Heart right ventricle (tissue), 16 donors: ENCODE results near the gene PEMT. TPM values are rescaled to one million over a fixed set of nuclear protein-coding genes. Genes with fewer than 3 reads are reported as not detected.

Experiments used
- ATAC-seq, 8 donors: fragments of 200-7000 bp; cut with Tn5 transposase; one replicate each; pipeline ENCODE4 v1.9.1; 2020; ENCODE audit warnings: mild to moderate bottlenecking in 8 of 8, moderate library complexity in 8 of 8, moderate number of reproducible peaks in 1 of 8
- DNase-seq, 2 donors: peaks; one replicate each; pipeline ENCODE4 v3.0.0-alpha.2; 2020
- H3K27ac ChIP-seq, 10 donors: fragments of 200-600 bp; sonication (generic) in 2 of 10; one replicate each; pipeline versions ENCODE4 v1.5.0 to v1.8.0; 2020 to 2022; ENCODE audit warnings: mild to moderate bottlenecking in 3 of 10
- H3K27me3 ChIP-seq, 7 donors: fragments of 200-600 bp; one replicate each; pipeline ENCODE4 v1.8.0; 2021 to 2022; ENCODE audit warnings: mild to moderate bottlenecking in 2 of 7
- H3K36me3 ChIP-seq, 9 donors: fragments of 200-600 bp; sonication (generic) in 1 of 9; one replicate each; pipeline versions ENCODE4 v1.5.0 to v1.8.0; 2020 to 2022; ENCODE audit warnings: mild to moderate bottlenecking in 2 of 9
- H3K4me1 ChIP-seq, 9 donors: fragments of 200-600 bp; sonication (generic) in 1 of 9; one replicate each; pipeline versions ENCODE4 v1.5.0 to v1.8.0; 2020 to 2022; ENCODE audit warnings: mild to moderate bottlenecking in 4 of 9
- H3K4me3 ChIP-seq, 10 donors: fragments of 200-600 bp; sonication (generic) in 2 of 10; one replicate each; pipeline versions ENCODE4 v1.5.0 to v1.8.0; 2020 to 2022; ENCODE audit warnings: mild to moderate bottlenecking in 7 of 10, moderate library complexity in 2 of 10
- H3K9me3 ChIP-seq, 11 donors: fragments of 200-600 bp in 10 of 11; sonication (generic) in 2 of 11; one replicate each; pipeline versions ENCODE4 v1.5.0 to v1.8.0; 2013 to 2022; ENCODE audit warnings: mild to moderate bottlenecking in 2 of 11, control low read depth in 1 of 11, moderate library complexity in 1 of 11
- CTCF ChIP-seq, 9 donors: fragments of 200-600 bp; sonication (generic) in 2 of 9; IDR thresholded peaks; one replicate each; pipeline versions ENCODE4 v1.5.0 to v1.8.0; 2021 to 2022; ENCODE audit warnings: antibody characterized with exemption in 9 of 9, mild to moderate bottlenecking in 5 of 9, moderate library complexity in 1 of 9
- WGBS, 2 donors: extraction: QIAGEN DNeasy Blood & Tissue Kit; methylation state at CpG; one replicate each; pipeline ENCODE4 v1.1.7; 2013; ENCODE audit warnings: inconsistent platforms in 1 of 2; 5-methylcytosine and 5-hydroxymethylcytosine counted together
- intact Hi-C, 10 donors: fragments of 100-400 bp; cut with DNase I; formaldehyde crosslinking; loops; one replicate each; pipeline versions ENCODE4 v1.11.1 to v1.14.2; 2022
- polyA plus RNA-seq, 2 donors: library from polyadenylated mRNA; stranded (reverse); fragments of 200-250 nt; gene quantifications; one replicate each; pipeline ENCODE4 v1.2.3, GENCODE V29; 2013
- total RNA-seq, 10 donors: library from RNA; stranded (reverse); fragmentation: NEBNext Ultra II Directional in 3 of 10; extraction: Animal tissue kit (Norgen Biotek cat#: 25700) in 3 of 10; gene quantifications; one replicate each; pipeline versions ENCODE4 v1.2.1 to v1.2.4, GENCODE V29; 2021 to 2023
- donor health status: Arrhythmogenic right ventricular cardiomyopathy.
- donor health status: ischemic (EF 13 %, LVEDD 7.1; RV severe dilation, severe dysfunction).
- donor health status: healthy with polysubstance abuse.
- donor health status: DM: no; HTN: yes; CAD: no.
- donor health status: DM: no; HTN: no; CAD: no.
- donor health status: ischemic (EF 25% LVEDD 6.9; RV normal size, moderate dysfunction).
- donor health status: ischemic (EF 25% LVEDD 5.7; RV mildly dilated, moderate dysfunction).
- donor health status: healthy.
- donor health status: DM: yes; HTN: yes; CAD: no.
- donor health status: Ischemic cardiomyopathy.
- donor health status: ischemic (EF 35%, LVEDD 5.7; RV mildly dilated, moderate dysfunction).
- donor health status: nonischemic (EF 11% LVEDD 7.7; RV severe dilation, severe dysfunction).
- donor health status: DM: yes; HTN: yes; CAD: no.
- donor health status: PGD.
- donor health status: ischemic (EF 29% LVEDD 5.4; RV normal size, mild dysfunction).
- donor health status: nonischemic (EF 23%, LVEDD 6.1; RV moderate dilation, normal function).

The PEMT gene
- total and polyA plus RNA-seq, 12 donors: 13.5 to 55.2 (median 22.0) TPM

GRCh38 chr17:17456251-17456650 lies 135.3 kb downstream of the PEMT start:
- DNase-seq (no peak), ATAC-seq (no peak)
- TF ChIP-seq CTCF (IDR thresholded peaks at IDR 0.05): no peak
- no peaks in the 10 kb centered on the region for H3K36me3 ChIP-seq
- H3K4me3 ChIP-seq: no peak overlapping the region
- no peak overlapping the region for H3K27ac ChIP-seq
- intact Hi-C loops: no loop called here
- no peaks in the 10 kb centered on the region for H3K9me3 ChIP-seq
- 77 to 81% methylated on average over 19 of the region's 19 CpGs for WGBS, 2 donors
- peaks cover 0 to 4% (median 0%) of the 10 kb centered on the region in 7 donors for H3K27me3 ChIP-seq
- no peaks in the 10 kb centered on the region for H3K4me1 ChIP-seq

Other genes starting within 250 kb of the PEMT start
- gene MED9, start 114.7 kb downstream of the PEMT start, total RNA-seq: 10 to 100 TPM; 31.4 to 42.0 (median 35.2) TPM
- gene MED9, start 114.7 kb downstream of the PEMT start, polyA plus RNA-seq: 10 to 100 TPM; 32.6 to 33.8 TPM
- 10 to 100 TPM in 4 of 10 donors, 1 to 10 TPM in 6; 2.2 to 67.7 (median 6.8) TPM for gene RASD1, start 95.3 kb downstream of the PEMT start, total RNA-seq
- gene RASD1, start 95.3 kb downstream of the PEMT start, polyA plus RNA-seq: 10 to 100 TPM; 26.3 to 85.8 TPM
- 10 to 100 TPM; 15.8 to 32.0 (median 20.9) TPM for gene RAI1, start 89.8 kb upstream of the PEMT start, total RNA-seq
- gene RAI1, start 89.8 kb upstream of the PEMT start, polyA plus RNA-seq: 10 to 100 TPM; 13.8 to 17.5 TPM
- 10 to 100 TPM in 8 of 10 donors, 1 to 10 TPM in 2; 9.0 to 44.1 (median 16.4) TPM for gene SREBF1, start 245.3 kb upstream of the PEMT start, total RNA-seq
- 10 to 100 TPM; 49.0 to 61.2 TPM for gene SREBF1, start 245.3 kb upstream of the PEMT start, polyA plus RNA-seq